Nephron (organoid): ENCODE results near the gene TNIP1.

Experiments
- H3K27ac Mint-ChIP-seq, 3 experiments: 2 replicates each; pipeline ENCODE4 v1.8.0; 2020; ENCODE audit warnings: mixed read lengths in 3 of 3, mild to moderate bottlenecking in 2 of 3, moderate library complexity in 1 of 3
- H3K27me3 Mint-ChIP-seq: 2 replicates; pipeline ENCODE4 v1.8.0; 2021; ENCODE audit warnings: low read depth, mild to moderate bottlenecking, moderate library complexity, mixed read lengths
- H3K36me3 Mint-ChIP-seq: 2 replicates; pipeline ENCODE4 v1.8.0; 2020; ENCODE audit warnings: low read depth, mixed read lengths
- H3K4me1 Mint-ChIP-seq: 2 replicates; pipeline ENCODE4 v1.8.0; 2020; ENCODE audit warnings: mixed read lengths
- H3K4me3 Mint-ChIP-seq, 3 experiments: 2 replicates each; pipeline ENCODE4 v1.8.0; 2020; ENCODE audit warnings: mild to moderate bottlenecking in 3 of 3, mixed read lengths in 3 of 3, moderate library complexity in 2 of 3
- H3K9me3 Mint-ChIP-seq: 2 replicates; pipeline ENCODE4 v1.8.0; 2020; ENCODE audit warnings: mixed read lengths
- CTCF ChIP-seq, 3 experiments: fragments of 200-600 bp; sonication (generic); IDR thresholded peaks; one replicate each; pipeline ENCODE4 v1.5.0; 2021; ENCODE audit warnings: antibody characterized with exemption in 3 of 3; ENCODE audit not compliant: unreplicated experiment in 3 of 3

The TNIP1 gene

GRCh38 chr5:151060742-151061141 lies 20.1 kb downstream of the TNIP1 start:
- H3K27me3 Mint-ChIP-seq, result no peaks in the 10 kb centered on the region

GRCh38 chr5:151058891-151059489 lies 21.8 kb downstream of the TNIP1 start:
- no peaks in the 10 kb centered on the region for H3K27me3 Mint-ChIP-seq
- no peak overlapping the region for H3K4me3 Mint-ChIP-seq
- TF ChIP-seq CTCF (IDR thresholded peaks at IDR 0.05; ENCODE audit: unreplicated experiment in 3 of 3), result no peak
- H3K27ac Mint-ChIP-seq, result peak overlapping the region in 1 of 3 experiments; percentile 13
- peaks cover 40% of the 10 kb centered on the region for H3K36me3 Mint-ChIP-seq
- peaks cover 25% of the 10 kb centered on the region for H3K4me1 Mint-ChIP-seq
- H3K9me3 Mint-ChIP-seq, result no peaks in the 10 kb centered on the region

More at GRCh38 chr5:151060742-151061141, 20.1 kb downstream of the TNIP1 start:
- H3K36me3 Mint-ChIP-seq, result peaks cover 30% of the 10 kb centered on the region
- no peak for TF ChIP-seq CTCF (IDR thresholded peaks at IDR 0.05; ENCODE audit: unreplicated experiment in 3 of 3)
- H3K4me1 Mint-ChIP-seq, result peaks cover 33% of the 10 kb centered on the region
- no peaks in the 10 kb centered on the region for H3K9me3 Mint-ChIP-seq
- no peak overlapping the region for H3K27ac Mint-ChIP-seq
- H3K4me3 Mint-ChIP-seq, result no peak overlapping the region

- no peak for TF ChIP-seq CTCF (IDR thresholded peaks at IDR 0.05; ENCODE audit: unreplicated experiment in 3 of 3)
- Mint-ChIP-seq H3K36me3 (peaks cover 40% of the 10 kb centered on the region), H3K4me3 (no peak overlapping the region), H3K27ac (no peak overlapping the region), H3K9me3 (no peaks in the 10 kb centered on the region), H3K4me1 (peaks cover 18% of the 10 kb centered on the region), H3K27me3 (no peaks in the 10 kb centered on the region)
Measured at GRCh38 chr5:151058301-151058700, 22.5 kb downstream of the TNIP1 start.

- TF ChIP-seq CTCF (IDR thresholded peaks at IDR 0.05; ENCODE audit: unreplicated experiment in 3 of 3), result no peak
- Mint-ChIP-seq H3K4me1 (peaks cover 12% of the 10 kb centered on the region), H3K36me3 (peaks cover 39% of the 10 kb centered on the region), H3K27ac (no peak overlapping the region), H3K9me3 (no peaks in the 10 kb centered on the region), H3K27me3 (no peaks in the 10 kb centered on the region), H3K4me3 (no peak overlapping the region)
Measured at GRCh38 chr5:151056379-151057325, 24.2 kb downstream of the TNIP1 start.

DNA sequence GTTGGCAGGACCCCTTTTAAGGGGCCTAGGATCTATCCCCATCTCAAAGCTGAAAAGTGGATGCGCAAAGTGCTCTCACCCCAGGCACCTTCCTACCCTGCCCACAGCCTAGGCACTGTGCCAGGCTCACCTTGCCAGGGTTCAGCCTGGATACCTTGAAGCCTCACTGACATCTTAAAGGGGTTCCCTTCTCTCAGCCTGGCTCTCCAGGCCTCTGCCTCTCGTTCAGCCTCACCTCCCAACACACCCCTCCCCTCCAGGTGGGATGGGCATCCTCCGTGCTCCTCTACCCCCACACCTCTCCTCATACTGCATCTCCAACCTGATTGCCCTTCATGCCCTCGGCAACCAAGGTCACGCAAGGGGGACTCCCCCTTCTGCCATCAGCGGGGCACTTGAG lies 25.5 kb downstream of the TNIP1 start:
- Mint-ChIP-seq H3K27me3 (no peaks in the 10 kb centered on the region), H3K27ac (no peak overlapping the region), H3K9me3 (no peaks in the 10 kb centered on the region), H3K4me3 (no peak overlapping the region), H3K4me1 (peaks cover 10% of the 10 kb centered on the region), H3K36me3 (peaks cover 35% of the 10 kb centered on the region)
- TF ChIP-seq CTCF (IDR thresholded peaks at IDR 0.05; ENCODE audit: unreplicated experiment in 3 of 3), result no peak
